ENCODE results near the gene DUSP1.

DNA sequence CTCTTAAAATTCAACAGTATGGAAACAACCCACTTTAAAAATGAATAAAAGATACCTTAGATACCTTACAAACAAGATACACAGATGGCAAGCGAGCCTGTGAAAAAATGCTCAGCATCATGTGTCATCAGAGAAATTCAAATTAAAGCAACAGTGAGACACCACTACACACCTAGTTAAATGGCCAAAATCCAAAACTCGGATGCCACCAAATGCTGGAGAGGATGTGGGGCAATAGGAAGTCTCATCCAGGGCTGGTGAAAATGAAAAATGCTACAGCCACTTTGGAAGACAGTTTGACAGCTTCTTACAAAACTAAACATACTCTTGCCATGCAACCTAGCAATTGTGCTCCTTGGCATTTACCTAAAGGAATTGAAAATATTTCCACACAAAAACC is 17.9 kb downstream of the DUSP1 start:
- TF ChIP-seq CTCF (IDR thresholded peaks at IDR 0.05) (no peak), POLR2AphosphoS5 (IDR thresholded peaks at IDR 0.05) (no peak), POLR2A (IDR thresholded peaks at IDR 0.05) (no peak)

Measured in gastroesophageal sphincter (tissue), 3 donors.